Measurements from ENCODE around the gene GOLGA6L24.
"Not testable (repeated sequence)": the region's sequence is repeated elsewhere in the genome, so short reads cannot be mapped to it uniquely, and the experiment has no call there.

GOLGA6L24 gene

GRCh38 chr15:28357984-28358383 lies at the start of gene GOLGA6L24:
GOLGA6L24 (minus strand) TSS chr15:28358084; CDS start chr15:28358023, 61 bp downstream.
- DNase-seq (ENCODE audit: low read depth): not testable (repeated sequence)

- DNase-seq (ENCODE audit: low read depth): not testable (repeated sequence)
These were observed 45.0 kb upstream of the GOLGA6L24 start for GRCh38 chr15:28402774-28403435.

GRCh38 chr15:28396022-28396421 lies 38.1 kb upstream of the GOLGA6L24 start:
- DNase-seq (ENCODE audit: low read depth): not testable (repeated sequence)

GRCh38 chr15:28380053-28380452 lies 22.2 kb upstream of the GOLGA6L24 start:
- DNase-seq (ENCODE audit: low read depth): not testable (repeated sequence)

- not testable (repeated sequence) for DNase-seq (ENCODE audit: low read depth)
These were observed 20.5 kb upstream of the GOLGA6L24 start, which contains the start of gene GOLGA8F for GRCh38 chr15:28378364-28378763. GOLGA8F (plus strand) TSS chr15:28378664; CDS start chr15:28378762, 98 bp downstream.

GRCh38 chr15:28365502-28365901 lies 7.6 kb upstream of the GOLGA6L24 start:
- DNase-seq (ENCODE audit: low read depth): not testable (repeated sequence)

GRCh38 chr15:28322129-28322588 lies 35.7 kb downstream of the GOLGA6L24 start, which contains the start of gene HERC2:
HERC2 (minus strand) TSS chr15:28322179; CDS start chr15:28321433, 746 bp downstream.
- not testable (repeated sequence) for DNase-seq (ENCODE audit: low read depth)

- DNase-seq (ENCODE audit: low read depth): not testable (repeated sequence)
These were observed 36.4 kb downstream of the GOLGA6L24 start for GRCh38 chr15:28321358-28322078.

GRCh38 chr15:28319725-28320124 lies 38.2 kb downstream of the GOLGA6L24 start:
- DNase-seq (ENCODE audit: low read depth): not testable (repeated sequence)

GRCh38 chr15:28318828-28319227 lies 39.1 kb downstream of the GOLGA6L24 start:
- not testable (repeated sequence) for DNase-seq (ENCODE audit: low read depth)

- not testable (repeated sequence) for DNase-seq (ENCODE audit: low read depth)
These were observed 39.8 kb downstream of the GOLGA6L24 start for GRCh38 chr15:28318122-28318521.

- DNase-seq (ENCODE audit: low read depth): not testable (repeated sequence)
These were observed 40.9 kb downstream of the GOLGA6L24 start for GRCh38 chr15:28316958-28317357.

GRCh38 chr15:28310454-28310853 lies 47.4 kb downstream of the GOLGA6L24 start:
- DNase-seq (ENCODE audit: low read depth): not testable (repeated sequence)

- DNase-seq (ENCODE audit: low read depth): not testable (repeated sequence)
These were observed 49.2 kb downstream of the GOLGA6L24 start for GRCh38 chr15:28308718-28309117.

All from stimulated activated CD8-positive, alpha-beta memory T cell treated with anti-CD3 and anti-CD28 coated beads, Interleukin-15, amount 100 ng/mL, for 1 hour (primary cell).